GM21717 (cell line): ENCODE measurements around the gene C16orf86.

ENCODE experiments used
- ATAC-seq: cut with Tn5 transposase; IDR thresholded peaks from one replicate; pipeline ENCODE4 v1.9.1; 2021; ENCODE audit warnings: mild to moderate bottlenecking, moderate library complexity; ENCODE audit not compliant: unreplicated experiment

C16orf86 gene, protein sequence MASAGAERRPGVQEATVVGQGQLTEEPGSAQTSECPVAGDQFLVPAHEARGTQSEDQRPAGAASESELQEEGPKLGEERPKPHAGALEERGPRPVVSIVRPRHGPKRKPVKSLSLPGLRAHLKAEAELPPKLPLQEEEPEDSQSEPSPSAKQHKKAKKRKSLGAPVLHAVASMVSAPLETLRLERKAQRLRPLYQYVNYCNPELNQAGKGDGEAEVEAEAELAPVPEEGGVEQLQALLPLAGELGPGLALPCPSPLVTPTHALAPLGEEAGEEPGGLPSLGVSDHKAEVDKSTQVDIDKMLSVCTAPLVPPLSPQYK

DNA sequence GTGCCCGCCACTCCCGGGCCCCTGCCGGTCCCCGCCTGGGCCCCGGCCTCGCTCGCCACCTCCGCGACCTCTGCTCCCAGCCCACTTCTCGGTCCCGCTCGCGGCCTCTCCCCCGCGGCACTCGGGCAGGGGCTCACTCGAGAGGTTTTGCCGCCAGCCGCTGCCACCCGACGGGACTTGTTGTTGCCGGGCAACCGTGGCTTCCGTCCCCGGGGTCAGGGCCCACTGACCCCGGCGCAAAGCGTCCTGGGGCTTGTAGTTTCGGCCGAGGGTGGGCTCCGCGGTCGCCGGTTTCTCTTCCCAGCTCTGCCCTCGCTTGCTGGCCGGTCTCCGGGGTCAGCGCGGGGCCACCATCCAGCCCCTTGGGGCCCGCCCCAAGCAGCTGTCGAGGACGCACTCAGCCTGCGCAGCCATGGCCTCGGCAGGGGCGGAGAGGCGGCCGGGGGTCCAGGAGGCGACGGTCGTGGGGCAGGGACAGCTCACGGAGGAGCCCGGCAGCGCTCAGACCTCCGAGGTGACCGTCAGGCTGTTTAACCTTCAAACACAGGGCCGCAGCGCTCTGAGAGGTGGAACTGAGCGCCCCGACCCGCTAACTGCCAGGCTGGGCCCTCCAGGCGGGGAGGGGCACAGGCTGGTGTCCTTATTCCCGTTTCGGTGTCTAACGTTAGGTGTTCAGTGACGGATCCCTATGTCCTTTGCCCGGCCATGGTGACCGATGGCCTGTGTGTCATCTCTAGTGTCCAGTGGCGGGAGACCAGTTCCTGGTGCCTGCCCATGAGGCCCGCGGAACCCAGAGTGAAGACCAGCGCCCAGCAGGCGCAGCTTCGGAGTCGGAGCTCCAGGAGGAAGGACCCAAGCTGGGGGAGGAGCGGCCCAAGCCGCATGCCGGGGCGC is at the start of gene C16orf86, which contains the start of gene ENKD1:
Gene C16orf86 (plus strand): TSS at position 256 of the 894 bp plus-strand sequence. CDS start 157 bp downstream, at position 413.
Gene ENKD1 (minus strand): TSS at position 192 of the 894 bp plus-strand sequence. CDS start 308 bp downstream, outside the sequence.
- peak; percentile 60 for ATAC-seq

DNA sequence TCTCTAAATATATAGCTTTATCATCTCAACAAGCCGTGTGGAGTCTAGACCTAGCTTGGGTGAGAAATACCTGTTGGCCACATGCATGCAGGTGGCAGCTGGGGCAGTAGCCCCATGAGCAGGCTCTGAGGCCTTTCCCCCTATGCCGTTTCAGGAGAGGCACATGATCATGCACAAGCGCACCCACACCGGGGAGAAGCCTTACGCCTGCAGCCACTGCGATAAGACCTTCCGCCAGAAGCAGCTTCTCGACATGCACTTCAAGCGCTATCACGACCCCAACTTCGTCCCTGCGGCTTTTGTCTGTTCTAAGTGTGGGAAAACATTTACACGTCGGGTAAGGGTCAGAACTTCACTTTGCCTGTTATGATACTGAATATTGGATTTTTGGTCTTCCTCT is 38.4 kb upstream of the C16orf86 start:
- no peak for ATAC-seq

- no peak for ATAC-seq
Observed at GRCh38 chr16:67632415-67633172, 34.0 kb upstream of the C16orf86 start.

DNA sequence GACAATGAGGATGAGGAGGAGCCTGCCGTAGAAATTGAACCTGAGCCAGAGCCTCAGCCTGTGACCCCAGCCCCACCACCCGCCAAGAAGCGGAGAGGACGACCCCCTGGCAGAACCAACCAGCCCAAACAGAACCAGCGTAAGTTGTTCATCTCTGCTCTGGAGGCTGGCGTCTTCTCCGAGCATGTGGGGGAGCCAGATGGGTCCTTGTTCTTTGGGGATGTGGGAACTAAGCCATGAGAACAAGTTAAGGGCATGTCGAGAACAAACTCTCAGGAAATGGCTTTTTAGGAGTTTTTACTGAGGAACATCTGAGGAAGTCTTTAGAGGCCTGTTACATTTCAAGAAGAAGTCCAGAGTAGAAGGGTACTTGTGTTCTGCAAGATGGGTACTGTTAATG is 29.9 kb upstream of the C16orf86 start:
- ATAC-seq: no peak

- ATAC-seq: no peak
Observed at GRCh38 chr16:67637625-67638024, 29.0 kb upstream of the C16orf86 start.

GRCh38 chr16:67641779-67642708 is 24.6 kb upstream of the C16orf86 start:
- no peak for ATAC-seq

DNA sequence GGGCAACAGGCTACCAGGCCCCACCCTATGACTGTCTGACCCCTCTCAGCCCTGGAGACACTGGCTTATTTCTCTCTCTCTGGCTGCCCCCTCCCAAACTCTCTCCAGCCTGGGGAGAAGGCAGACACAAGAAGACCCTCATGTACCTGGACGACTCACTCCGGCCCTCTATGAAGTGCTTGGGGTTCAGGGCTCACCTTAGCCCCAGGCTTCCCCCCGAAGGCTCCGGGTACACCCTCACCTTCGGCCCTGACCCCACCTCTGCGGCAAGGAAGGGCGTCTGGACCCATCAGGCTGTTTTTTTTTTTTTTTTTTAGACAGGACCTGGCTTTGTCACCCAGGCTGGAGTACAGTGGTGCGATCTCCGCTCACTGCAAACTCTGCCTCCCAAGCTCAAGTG is 22.6 kb upstream of the C16orf86 start:
- no peak for ATAC-seq

- peak; percentile 7 for ATAC-seq
Observed at GRCh38 chr16:67645397-67646121, 21.1 kb upstream of the C16orf86 start.

GRCh38 chr16:67647111-67647651 is 19.4 kb upstream of the C16orf86 start:
- no peak for ATAC-seq

DNA sequence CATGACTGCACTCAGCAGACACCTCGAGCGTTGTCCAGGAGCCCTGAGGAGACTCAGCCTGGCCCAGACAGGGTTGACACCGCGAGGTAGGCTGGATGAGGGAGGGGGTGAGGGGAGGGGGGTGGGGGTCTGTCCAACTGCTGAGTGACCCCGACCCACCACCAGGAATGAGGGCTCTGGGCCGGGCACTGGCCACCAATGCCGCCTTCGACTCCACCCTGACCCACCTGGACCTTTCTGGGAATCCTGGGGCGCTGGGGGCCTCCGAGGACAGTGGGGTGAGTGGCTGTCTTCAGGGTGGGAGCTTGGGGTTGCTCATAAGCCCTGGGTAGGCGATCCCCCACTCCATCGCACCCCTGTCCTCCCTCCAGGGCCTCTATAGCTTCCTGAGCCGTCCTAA is 18.9 kb upstream of the C16orf86 start:
- no peak for ATAC-seq

GRCh38 chr16:67648088-67648763 is 18.4 kb upstream of the C16orf86 start:
- no peak for ATAC-seq

DNA sequence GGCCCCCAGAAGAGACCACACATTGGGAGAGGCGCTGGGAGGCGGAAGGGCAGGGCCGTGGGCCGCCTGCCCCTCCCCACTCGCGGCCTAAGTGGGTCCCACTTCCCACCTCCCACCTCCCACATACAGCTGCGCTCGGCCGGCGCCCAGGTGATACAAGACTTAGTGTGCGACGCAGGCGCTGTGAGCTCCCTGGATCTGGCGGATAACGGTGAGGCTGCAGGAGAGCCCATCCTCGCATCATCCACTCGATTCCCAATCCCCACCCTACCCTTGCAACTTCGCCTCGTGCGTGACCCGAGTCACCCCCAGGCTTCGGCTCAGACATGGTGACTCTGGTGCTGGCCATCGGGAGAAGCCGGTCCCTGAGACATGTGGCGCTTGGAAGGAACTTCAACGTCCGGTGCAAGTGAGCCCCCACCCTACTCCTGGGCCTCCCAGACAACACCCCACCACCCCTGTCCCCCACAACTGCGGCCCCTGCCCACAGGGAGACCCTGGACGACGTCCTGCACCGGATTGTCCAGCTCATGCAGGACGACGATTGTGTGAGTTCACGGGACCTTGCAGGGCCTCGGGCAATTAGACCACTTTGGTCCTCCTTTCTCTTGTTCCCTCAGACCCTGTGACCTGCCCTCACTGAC is 17.7 kb upstream of the C16orf86 start:
- no peak for ATAC-seq

DNA sequence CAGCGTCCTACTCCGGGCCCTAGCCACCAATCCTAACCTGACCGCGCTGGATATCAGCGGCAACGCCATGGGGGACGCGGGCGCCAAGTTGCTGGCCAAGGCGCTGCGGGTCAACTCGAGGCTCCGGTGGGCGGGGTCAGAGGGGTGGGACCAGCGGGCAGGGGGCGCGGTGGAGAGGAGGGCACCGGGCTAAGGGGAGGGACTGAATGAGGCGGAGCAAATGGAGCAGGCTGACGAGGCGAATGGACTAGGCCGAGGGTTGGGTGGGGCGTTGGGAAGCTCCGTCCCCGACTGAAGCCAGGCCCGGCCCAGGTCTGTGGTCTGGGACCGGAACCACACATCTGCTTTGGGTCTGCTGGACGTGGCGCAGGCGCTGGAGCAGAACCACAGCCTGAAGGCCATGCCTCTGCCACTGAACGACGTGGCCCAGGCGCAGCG is 17.1 kb upstream of the C16orf86 start:
- ATAC-seq: no peak

- no peak for ATAC-seq
Observed at GRCh38 chr16:67650023-67650422, 16.6 kb upstream of the C16orf86 start.

DNA sequence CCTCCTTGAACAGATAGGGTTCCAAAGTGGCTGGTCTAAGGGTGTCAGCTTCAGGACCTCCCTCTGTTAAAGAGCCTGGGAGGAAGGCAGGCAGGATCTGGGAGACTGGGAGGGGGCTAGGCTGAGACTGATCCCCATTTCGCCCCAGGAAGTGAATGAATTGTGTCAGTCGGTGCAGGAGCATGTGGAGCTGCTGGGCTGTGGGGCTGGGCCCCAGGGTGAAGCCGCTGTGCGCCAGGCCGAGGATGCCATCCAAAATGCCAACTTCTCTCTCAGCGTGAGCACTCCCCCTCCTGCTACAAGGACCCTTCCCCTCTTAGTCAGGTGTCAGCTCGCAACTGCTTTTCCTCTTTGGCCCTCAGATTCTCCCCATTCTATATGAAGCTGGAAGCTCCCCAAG is 15.6 kb upstream of the C16orf86 start:
- ATAC-seq: no peak

DNA sequence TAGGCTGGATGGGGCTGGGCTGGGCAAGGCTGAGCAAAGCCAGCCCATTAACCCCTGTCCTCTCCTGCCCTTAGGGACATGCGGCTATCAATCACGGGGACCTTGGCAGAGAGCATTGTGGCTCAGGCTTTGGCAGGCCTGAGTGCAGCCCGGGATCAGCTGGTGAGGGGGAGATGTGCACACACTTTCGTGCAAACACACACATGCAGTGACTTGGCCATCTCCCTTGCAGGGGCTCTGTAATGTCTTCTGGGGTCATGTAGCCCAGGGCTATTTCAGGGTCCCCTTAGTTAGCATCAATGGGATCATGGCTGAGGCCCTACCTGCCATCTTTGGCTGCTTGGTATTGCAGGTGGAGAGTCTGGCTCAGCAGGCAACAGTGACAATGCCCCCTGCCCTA is 14.8 kb upstream of the C16orf86 start:
- ATAC-seq: no peak

- no peak for ATAC-seq
Observed at GRCh38 chr16:67652578-67653127, 14.0 kb upstream of the C16orf86 start.
